HepG2 (cell line): ENCODE data around the gene KRT33A.

Experiments used
- HMG20B ChIP-seq: conservative IDR thresholded peaks from 2 replicates; pipeline ENCODE4 v1.6.1; 2016; ENCODE audit warnings: missing genetic modification reagents, missing compliant biosample characterization
- NR2F6 ChIP-seq, 2 experiments: IDR thresholded peaks; 2 replicates each; pipeline ENCODE4 v1.6.1; 2016; ENCODE audit warnings: antibody characterized with exemption in 1 of 2, mild to moderate bottlenecking in 1 of 2
- NRL ChIP-seq: sonication (generic); formaldehyde crosslinking; IDR thresholded peaks from 2 replicates; pipeline ENCODE4 v1.5.0; 2020; ENCODE audit warnings: missing genetic modification reagents, mild to moderate bottlenecking, moderate library complexity, borderline replicate concordance
- PHB2 ChIP-seq: fragments of 450-650 bp; IDR thresholded peaks from 2 replicates; pipeline ENCODE4 v1.6.1; 2018; ENCODE audit not compliant: partially characterized antibody
- SETDB1 ChIP-seq: sonication (generic); formaldehyde crosslinking; IDR thresholded peaks from 2 replicates; pipeline ENCODE4 v1.5.1; 2020; ENCODE audit warnings: missing genetic modification reagents, mild to moderate bottlenecking, borderline replicate concordance
- SNAI1 ChIP-seq: sonication (generic); formaldehyde crosslinking; IDR thresholded peaks from 2 replicates; pipeline ENCODE4 v1.5.0; 2020; ENCODE audit warnings: mild to moderate bottlenecking, missing genetic modification reagents, borderline replicate concordance
- TCF12 ChIP-seq, 2 experiments: fragments of 450-650 bp in 1 of 2; sonication (generic) in 1 of 2; formaldehyde crosslinking in 1 of 2; IDR thresholded peaks; 2 replicates each; pipeline versions ENCODE4 v1.6.1 to v1.8.0; 2017 to 2022; ENCODE audit warnings: antibody characterized with exemption in 1 of 2, mild to moderate bottlenecking in 1 of 2, missing genetic modification reagents in 1 of 2, moderate library complexity in 1 of 2
- ZBTB7A ChIP-seq: sonication (generic); formaldehyde crosslinking; IDR thresholded peaks from 2 replicates; pipeline ENCODE4 v1.8.0; 2022; ENCODE audit warnings: mild to moderate bottlenecking, missing genetic modification reagents
- ZNF747 ChIP-seq: sonication (generic); formaldehyde crosslinking; IDR thresholded peaks from 2 replicates; pipeline ENCODE4 v1.8.1; 2023; ENCODE audit warnings: missing genetic modification reagents, mild to moderate bottlenecking, borderline replicate concordance
- ZNF749 ChIP-seq: sonication (generic); formaldehyde crosslinking; IDR thresholded peaks from 2 replicates; pipeline ENCODE4 v1.8.0; 2022; ENCODE audit warnings: mild to moderate bottlenecking, missing genetic modification reagents, moderate library complexity, borderline replicate concordance
- TF ChIP-seq, protein P1 (sequence below): sonication (generic); formaldehyde crosslinking; IDR thresholded peaks from 2 replicates; pipeline ENCODE4 v1.5.0; 2020; ENCODE audit warnings: mild to moderate bottlenecking, missing genetic modification reagents, moderate library complexity
- TF ChIP-seq, protein P2 (sequence below): sonication (generic); formaldehyde crosslinking; IDR thresholded peaks from 2 replicates; pipeline ENCODE4 v1.4.0; 2020; ENCODE audit warnings: mild to moderate bottlenecking, missing genetic modification reagents

DNA sequence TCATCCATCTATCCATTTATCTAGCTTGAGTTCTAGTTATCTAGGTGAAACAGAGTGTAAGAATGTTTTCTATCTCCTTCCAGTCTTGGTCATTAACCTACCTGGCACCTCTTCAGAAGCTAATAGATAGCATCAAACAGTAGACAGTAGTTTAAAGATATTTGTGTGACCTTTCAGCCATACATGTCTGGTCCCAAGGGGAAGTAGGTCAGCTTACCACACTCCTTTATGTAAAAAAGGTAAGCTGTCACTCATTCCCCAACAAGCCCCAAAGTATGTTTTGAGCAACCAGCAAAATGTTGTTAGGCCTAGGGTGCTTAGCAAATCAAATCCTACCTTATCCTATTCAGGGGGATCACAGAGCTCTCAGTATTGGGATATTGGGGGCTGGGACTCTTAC, 15.4 kb upstream of the KRT33A start:
- TF ChIP-seq TCF12 (IDR thresholded peaks at IDR 0.05) (no peak), TCF12 (CRISPR knock-in tag; IDR thresholded peaks at IDR 0.05) (no peak), SNAI1 (no peak), ZNF749 (CRISPR knock-in tag) (no peak), NRL (CRISPR knock-in tag) (no peak), ZBTB7A (CRISPR knock-in tag) (no peak), NR2F6 (IDR thresholded peaks at IDR 0.05) (no peak), NR2F6 (CRISPR knock-in tag; IDR thresholded peaks at IDR 0.05) (no peak), PHB2 (no peak), SETDB1 (CRISPR knock-in tag) (no peak), ZNF747 (no peak), HMG20B (CRISPR knock-in tag) (no peak)
- TF ChIP-seq, protein P1, sequence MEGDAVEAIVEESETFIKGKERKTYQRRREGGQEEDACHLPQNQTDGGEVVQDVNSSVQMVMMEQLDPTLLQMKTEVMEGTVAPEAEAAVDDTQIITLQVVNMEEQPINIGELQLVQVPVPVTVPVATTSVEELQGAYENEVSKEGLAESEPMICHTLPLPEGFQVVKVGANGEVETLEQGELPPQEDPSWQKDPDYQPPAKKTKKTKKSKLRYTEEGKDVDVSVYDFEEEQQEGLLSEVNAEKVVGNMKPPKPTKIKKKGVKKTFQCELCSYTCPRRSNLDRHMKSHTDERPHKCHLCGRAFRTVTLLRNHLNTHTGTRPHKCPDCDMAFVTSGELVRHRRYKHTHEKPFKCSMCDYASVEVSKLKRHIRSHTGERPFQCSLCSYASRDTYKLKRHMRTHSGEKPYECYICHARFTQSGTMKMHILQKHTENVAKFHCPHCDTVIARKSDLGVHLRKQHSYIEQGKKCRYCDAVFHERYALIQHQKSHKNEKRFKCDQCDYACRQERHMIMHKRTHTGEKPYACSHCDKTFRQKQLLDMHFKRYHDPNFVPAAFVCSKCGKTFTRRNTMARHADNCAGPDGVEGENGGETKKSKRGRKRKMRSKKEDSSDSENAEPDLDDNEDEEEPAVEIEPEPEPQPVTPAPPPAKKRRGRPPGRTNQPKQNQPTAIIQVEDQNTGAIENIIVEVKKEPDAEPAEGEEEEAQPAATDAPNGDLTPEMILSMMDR (CRISPR knock-in tag), result no peak
- TF ChIP-seq, protein P2, sequence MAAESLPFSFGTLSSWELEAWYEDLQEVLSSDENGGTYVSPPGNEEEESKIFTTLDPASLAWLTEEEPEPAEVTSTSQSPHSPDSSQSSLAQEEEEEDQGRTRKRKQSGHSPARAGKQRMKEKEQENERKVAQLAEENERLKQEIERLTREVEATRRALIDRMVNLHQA (CRISPR knock-in tag), result no peak
